ENCODE measurements around the gene CEP170.

Gene CEP170

DNA sequence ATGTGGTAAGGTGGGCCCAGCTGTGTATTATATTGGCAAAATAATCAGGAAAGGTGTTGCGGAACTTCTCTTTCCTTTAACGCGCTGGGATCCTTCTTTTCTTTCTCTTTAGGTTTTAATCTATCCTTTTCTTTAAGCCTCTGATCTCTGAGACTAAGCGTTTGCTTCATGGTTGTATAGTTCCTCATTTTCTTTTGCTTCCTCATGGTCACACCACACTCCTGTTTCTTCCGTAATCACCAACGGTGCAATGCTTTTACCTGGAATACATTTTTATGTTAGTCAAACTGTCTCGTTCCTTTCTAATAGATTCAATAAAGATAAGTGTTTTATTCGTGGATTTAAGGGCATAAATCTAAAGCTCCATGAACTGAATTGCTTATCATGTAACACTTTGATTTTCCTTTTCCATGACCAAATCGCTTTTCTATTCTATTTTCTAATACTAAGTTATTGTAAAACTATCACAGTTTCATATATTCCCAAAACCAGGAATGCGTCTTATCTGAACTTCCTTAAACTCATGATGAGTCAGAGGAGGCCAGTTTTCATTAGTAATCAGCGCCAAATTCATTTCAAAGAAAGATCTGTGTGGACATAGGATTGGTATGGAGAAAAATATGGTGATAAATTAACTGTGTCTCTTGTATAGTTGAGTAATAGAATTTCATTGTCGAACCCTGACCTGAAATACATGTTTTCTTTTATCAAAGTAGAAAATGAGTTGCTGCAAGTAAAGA is 13.0 kb upstream of the CEP170 start:
- DNase-seq, result no peak

DNA sequence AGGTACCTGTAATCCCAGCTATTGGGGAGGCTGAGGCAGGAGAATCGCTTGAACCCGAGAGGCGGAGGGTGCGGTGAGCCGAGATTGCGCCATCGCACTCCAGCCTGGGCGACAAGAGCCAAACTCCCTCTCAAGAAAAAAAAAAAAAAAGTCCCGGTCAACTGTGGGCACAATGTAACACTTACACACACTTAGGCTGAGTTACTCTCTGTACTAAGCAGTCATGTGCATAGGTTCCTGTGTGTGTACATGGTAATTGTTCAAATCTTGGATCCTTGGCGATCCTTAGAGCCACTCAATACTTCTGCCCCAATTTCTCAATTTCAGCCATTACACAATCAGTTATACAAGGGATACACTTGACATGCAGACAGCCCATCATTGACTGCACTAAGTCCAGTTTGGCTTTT is 12.4 kb upstream of the CEP170 start:
- no peak for DNase-seq

DNA sequence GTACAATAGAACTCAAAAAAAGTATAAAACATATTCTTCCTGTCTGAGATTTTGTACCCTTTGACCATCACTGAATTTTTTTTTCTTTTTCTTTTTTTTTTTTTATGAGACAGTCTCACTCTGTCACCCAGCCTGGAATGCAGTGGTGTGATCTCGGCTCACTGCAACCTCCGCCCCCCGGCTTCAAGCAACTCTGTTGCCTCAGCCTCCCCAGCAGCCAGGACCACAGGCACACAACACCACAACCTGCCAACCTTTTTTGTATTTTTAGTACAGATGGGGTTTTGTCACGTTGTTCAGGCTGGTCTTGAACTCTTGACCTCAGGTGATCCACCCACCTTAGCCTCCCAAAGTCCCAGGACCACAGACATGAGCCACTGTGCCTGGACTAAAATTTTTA is 11.2 kb upstream of the CEP170 start:
- no peak for DNase-seq

DNA sequence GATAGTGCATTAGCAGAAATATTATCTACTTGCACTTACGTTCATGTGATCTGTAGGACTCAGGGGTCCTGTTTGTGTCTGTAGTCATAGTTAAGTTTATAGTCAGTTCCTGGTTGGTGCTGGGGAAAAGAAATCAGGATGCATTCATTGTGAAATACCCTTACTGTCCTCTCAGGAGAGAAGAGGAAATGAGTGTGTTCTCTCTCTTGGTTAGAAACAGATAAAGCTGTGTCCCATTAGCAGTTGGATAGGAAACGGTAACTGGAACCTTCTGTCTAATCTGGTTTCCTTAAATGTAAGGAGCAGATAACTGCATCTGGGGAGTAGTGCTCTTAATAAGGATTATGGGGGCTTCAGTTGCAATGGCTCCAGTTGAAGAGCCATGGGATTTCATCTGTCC is 9.6 kb upstream of the CEP170 start:
- DNase-seq, result no peak

DNA sequence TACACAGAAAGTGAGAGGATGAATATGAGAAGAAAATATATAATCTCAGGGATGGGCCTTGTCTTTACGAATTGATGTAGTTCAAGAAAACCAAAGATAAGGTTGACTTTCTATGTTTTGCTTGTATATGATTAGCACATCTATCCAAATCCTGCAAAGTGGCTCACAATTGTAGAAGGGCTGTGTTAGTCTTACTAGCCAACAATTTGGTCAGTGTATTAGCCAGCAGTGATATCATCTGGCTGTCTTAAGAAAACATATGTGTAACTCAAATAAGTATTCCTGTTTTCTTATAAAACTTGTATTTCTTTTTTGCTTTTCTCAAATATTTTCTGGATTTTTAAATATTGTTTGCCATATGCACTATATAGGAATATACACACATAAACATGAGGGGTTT is 6.3 kb upstream of the CEP170 start:
- no peak for DNase-seq

DNA sequence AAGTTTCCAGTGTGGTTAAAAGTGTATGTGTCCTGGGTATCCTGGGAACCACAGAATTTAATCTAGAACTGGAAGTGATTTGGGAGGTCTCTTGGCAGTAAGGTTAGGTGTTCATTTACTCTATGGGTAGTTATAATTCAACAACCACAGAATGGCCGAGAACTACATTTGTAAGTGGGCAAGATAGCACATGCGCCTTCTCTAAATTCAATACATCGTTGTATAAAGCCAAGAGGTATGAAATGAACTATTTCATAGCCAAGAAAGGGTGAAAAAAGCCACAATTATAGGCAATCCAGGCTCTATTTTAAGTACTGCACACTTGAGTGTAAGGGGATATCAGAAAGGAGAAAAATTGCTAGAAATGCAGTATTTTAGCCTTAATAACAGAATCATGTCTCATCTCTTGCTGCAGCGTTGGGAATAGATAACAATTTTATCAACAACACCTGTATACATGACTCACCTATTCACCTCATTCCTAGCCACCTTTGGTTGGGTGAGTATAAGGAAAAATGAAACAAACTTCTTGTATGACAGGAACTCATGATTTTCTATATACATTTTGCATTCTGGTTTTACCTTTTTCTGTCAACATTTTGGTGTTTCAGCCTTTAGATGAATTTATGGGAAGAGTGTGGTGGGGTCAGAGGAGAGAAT is 5.3 kb upstream of the CEP170 start:
- no peak for DNase-seq

DNA sequence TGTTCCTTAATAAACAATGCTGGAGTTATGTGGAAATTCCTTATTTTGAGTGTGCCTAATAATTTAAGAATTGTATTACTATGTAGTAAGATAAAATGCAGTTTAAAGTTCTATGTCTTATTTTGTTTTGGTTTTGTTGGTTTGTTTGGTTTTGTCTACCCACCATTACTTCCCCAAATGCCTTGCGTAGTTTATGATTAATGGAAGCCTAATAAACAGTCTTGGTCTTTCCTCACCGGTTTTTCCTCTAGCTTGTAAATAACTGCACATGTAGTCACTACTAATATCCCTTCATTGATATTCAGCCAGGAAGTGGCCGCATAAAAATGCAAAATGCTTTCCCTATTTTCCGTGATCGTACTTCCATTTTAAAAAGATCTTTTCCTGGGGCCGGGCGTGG is 3.6 kb upstream of the CEP170 start:
- no peak for DNase-seq

DNA sequence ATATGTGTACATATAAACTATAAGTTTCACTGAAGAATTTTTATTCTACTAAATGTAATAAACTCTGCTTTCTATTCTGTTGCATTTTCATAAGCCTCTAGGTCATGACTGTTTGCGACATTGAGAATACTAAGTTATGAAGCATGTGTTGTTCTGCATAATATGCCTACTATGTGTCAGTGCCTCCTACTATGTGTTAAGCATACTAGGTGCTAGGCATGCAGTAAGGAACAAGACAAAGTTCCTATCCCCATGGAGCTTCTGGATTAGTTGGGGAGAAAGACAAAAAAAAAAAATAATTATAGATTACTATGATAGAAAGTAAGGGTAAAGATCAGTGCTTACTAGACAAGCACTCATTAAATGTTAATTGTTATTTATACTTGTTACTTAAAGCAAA is 2.1 kb upstream of the CEP170 start:
- DNase-seq, result no peak

DNA sequence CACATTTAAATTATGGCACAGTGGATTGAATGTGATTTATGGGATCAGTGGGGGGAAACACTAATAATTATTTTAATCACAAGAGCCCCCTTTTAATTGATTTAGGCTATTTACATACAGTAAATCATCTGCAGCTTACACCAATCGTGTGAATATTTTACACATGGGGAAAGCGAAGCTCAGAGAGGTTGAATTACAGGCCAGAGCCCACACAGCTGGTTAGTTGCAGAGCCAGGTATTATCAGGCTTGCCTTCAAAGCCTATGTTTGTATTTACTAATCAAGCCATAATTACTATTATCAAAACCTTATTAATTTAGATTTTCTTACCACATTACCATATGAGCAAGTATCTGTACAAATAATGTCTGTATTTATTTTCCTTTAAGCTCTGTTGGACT is 1.5 kb upstream of the CEP170 start:
- no peak for DNase-seq

DNA sequence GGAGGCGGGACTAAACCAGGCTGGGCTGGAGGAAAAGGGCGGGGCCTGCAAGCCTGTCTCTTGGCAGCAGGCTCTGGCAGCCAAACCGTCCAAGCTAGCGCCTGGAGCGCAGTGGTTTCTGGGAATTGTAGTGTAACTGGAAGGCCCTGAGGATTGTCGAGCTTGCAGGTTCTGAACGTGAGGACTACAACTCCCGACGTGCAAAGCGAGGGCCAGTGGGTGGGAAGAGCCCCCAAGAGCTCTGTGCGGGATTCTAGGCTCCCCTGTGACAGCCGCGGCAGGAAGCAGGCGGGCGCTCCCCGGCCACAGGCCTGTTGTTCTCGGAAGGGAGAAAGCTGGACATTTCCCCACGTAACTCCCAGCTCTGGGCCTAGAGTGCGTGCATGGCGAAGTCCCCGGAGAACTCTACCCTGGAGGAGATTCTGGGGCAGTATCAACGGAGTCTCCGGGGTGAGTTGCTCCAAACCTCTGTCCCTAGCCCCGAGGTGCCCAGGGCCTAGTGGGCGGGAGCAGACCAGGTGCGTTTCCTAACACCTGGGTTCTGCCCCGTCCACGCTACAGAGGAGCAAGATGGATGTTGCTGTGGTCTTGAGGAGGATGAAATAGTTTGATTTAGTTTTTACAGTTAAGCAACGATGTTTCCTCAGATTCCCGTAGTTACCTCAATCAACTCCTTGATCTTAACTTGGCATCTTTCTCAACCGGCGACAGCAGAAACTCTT is 871 bp upstream of the CEP170 start, which contains the start of gene SDCCAG8:
SDCCAG8 (plus strand) TSS at position 251 of the 722 bp plus-strand sequence; CDS start at position 384, 133 bp downstream.
- peak; percentile 99 for DNase-seq

DNA sequence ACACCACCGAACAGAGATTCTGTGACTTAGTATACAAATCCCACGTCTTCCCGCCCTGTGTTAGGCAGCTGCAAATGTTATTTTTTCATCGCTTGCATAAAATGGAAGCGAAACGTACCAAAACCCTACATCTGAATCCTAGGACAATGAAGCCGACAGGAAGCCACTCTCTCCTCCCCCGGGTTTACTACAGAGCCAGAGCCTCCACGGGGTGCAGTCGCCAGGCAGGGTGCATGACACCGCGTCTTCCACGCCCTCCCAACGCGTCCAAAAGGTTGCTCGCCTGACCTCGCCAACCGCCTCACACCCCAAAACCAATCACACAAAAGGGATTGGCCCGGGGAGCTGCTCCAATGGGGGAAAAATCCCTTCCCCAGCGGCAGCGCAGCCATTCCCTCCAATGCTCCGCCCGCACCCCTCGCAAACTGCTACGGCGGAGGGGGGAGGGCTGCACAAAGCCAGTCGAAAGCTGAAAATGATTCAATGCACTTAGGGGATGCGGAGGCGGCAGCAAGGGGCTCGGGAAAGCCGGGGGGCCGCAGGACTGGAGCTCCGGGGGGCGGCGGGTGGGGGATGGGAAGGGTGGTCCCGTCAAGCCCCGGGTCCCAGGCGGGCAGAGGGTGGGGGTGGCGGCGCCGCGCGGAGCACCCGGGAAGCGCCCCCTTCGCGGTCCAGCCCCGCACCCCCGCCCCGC is 701 bp downstream of the CEP170 start:
- DNase-seq, result no peak

DNA sequence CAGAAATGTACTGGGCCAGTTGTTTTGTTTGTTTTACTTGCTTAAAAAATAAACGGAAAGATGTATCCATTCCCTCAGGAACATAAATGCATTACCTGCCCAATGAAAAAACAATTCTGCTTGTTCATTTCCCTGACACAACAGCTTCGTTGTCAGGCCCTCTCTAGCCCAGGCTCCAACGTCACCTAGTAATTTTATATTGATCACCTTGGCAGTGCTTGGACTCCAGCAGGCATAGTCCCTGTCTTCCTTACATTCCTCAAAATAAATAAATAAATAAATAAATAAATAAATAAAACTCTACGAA is 1.2 kb downstream of the CEP170 start:
- no peak for DNase-seq

DNA sequence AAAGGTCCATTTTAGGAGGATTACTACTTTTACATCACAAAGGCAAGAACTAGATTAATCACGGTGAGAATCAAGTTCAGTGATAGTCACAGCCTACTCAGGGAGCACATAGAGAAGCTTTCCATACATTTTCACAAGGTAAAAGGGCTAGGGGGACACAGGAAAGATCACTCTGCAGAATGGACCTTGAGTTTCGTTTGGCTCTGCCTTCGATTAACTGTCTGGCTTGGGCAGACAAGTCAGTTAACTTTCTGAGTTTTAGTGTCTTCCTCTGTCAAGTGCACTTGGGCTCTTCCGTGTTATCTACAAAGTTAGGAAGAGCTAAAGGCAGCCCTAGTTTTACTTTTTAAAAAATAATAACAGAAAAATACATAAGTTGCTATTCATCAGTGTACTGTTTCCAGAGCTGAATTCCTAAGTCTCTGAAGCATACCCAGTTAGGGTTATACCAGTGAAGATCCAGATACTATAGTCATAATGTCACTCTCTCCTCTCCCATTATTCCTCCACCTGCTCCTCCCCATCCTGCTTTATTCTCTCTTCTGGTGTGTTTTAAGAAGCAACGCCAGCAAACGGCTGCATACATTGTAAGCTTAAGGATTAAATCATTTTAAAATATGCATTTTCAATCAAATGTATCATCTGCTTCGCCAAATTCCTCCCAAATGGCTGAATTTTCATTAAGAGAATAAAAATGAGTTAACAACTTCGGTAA is 1.7 kb downstream of the CEP170 start:
- DNase-seq, result no peak

DNA sequence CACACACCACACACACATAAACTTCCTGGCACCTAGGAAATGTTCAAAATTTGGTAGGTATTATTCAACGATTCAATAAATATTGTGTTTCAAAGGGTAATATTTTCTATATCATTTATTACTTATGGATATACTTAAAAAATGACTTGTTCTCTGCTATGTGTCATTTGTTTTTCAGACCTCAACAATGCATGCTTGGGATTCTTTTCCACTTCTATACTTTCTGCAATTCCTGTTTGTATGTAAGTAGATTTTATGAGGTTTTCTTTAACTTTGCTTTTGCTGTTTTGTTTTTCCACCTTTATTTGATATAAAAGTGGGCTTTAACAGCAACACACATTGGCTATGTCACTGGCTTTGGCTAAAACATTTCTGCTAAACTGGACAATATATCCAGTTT is 3.5 kb downstream of the CEP170 start:
- DNase-seq, result no peak

DNA sequence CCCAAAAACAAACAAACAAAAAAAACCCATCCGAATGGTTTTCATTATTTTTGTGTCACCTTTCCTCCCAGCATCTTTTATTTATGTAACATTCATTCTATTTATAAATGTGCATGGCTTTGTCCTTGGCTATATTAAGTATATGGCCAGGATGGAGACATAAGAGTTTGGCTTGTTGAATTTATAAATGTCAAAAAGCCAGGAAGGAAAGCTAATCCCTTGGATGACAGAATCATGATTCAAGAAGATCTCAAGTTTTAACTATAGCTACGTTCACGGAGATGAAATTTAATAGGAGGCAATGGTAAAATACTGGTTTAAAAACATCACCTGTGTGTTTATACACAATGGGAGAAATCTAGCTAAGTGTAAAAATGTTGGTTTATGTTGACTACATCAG is 5.0 kb downstream of the CEP170 start:
- no peak for DNase-seq

DNA sequence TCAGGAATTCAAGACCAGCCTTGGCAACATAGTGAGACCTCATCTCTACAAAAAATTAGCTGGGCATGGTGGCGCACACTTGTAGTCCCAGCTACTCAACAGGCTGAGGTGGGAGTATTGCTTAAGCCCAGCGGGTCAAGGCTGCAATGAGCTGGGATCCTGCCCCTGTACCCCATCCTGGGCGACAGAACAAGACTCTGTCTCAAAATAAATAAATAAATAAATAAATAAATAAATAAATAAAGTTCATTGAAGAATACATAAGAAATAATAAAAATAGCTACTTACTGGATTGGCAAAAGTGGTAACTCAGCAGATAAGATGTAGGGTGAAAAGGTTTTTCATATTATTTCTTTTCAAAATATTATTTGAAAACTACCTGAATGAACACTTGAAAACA is 5.9 kb downstream of the CEP170 start:
- no peak for DNase-seq

DNA sequence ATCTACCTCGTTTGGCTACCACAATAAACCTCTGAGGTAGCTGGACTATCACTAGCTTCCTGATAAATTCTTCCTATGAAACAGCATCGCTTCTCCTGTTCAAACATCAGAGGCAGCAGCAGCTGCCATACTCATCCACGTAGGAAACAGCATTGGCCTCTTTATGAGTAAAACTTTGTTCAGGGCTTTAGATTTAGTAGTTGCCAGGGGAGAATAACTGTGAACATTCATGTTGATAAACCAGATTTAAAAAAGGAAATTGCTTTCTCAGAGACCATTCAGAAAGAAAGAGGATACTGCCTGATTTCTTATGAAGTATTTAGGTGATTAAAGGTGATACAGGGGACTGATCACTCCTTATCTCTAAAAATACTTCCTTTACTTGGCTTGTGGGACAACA is 7.2 kb downstream of the CEP170 start:
- DNase-seq, result no peak

DNA sequence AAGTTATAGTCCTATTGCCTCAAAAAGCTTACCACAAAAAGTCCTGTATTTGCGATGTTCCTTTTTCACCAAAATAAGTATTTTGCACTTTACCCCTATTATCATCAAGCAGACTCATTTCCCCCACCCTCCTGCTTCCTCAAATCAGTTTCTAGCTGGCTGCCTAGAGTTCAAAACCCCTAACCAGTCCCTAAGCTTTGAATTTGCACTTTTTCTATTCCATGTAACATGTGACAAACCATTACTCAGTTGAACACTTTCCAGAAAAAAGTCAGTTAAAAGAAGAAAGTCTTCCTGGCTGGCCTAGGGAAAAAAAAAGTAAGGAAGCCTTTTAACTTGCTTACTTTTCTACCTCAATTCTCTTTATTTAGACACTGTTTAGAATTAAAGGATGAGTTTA is 8.2 kb downstream of the CEP170 start:
- no peak for DNase-seq

DNA sequence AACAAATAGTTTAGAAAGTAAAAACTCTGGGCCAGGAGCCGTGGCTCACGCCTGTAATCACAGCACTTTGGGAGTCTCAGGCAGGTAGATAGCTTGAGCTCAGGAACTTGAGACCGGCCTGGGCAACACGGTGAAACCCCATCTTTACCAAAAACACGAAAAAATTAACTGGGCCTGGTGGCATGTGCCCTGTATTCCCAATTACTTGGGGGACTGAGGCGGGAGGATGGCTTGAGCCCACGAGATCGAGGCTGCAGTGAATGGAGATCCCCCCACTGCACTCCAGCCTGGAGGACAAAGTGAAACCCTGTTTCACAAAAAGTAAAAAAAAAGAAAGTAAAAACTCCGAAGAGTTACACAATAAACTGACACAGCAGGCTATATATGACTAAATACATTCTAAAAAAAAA is 10.6 kb downstream of the CEP170 start:
- DNase-seq, result no peak

DNA sequence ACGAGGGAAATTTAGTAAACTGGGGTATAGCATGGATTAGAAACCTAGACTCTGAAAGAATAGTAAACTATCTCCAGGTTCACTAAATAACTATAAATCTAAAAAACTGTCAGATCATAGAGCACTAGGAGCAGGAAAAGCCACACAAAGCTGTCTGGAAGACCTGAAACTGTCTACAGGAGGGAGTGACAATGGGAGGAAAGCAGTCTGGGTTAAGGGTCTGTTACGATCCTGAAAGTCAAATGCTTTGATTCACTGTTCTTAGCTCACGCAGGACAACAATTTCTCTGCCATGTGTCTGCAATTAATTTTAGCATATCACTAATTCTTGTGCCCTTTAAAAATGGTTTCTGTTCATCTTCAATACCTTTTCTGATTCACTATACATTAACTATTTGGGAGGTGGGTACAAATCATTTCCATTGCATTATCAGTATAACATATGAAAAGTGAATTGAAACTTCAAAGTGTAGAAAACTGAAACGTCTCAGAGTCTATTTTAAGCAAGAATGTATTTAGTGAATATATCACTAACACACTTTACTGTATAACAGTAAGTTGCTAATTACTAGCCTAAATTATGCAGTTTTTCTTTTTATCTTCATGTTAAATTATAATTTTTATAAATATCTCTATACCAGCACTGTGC is 18.4 kb downstream of the CEP170 start:
- DNase-seq, result no peak

DNA sequence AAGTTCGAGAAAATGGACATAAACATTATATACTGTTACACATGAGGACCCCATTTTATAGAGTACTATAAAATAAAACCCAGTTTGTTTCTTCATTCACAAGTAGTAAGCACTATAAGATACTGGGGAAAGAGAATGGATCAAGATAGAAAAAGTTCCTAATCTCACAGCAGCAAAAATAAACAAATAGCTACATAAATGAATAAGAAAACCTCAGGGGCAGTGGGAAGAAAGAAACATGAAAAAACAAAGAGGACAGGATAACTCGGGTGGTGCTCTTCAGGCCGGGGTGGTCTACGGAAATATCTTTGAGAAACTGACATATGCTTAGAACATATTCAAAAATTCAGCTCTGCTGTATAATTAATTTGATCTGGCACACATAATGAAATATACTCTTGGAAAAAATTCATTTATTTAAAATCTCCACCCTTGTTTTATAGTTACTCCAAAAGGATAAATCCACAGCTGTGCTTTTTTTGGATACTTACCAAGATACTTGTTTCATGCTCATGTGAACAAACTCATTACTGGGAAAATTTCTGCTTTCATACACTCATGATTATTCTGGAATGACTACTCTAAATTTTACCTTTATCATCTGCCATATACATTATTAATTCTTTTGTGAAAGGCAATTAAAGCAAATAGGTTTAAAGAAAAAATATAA is 20.0 kb downstream of the CEP170 start:
- peak; percentile 72 for DNase-seq

DNA sequence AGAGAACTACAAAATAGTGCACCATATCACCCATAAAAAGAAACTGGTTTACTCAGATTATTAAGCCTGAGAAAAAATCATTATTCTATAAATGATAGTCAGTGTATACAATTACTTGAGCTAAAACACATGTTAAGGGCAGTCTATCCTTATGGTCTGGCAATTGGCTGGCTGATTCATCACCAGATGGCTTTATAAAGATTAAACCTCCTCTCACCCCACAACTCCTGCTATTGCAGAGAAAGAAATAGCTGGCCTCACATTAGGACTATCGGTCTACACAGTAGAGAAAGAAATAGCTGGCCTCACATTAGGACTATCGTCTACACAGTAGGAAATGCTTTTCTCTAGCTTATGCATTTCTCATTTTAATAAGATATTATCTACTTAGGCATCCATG is 21.2 kb downstream of the CEP170 start:
- peak; percentile 69 for DNase-seq
